ENCODE results near the gene ZNF638.
"Not testable (repeated sequence)": the region's sequence is repeated elsewhere in the genome, so short reads cannot be mapped to it uniquely, and the experiment has no call there.

ZNF638 gene

GRCh38 chr2:71331331-71331580 lies 326 bp upstream of the ZNF638 start:
- H3K79me1 ChIP-seq (replicated peaks; ENCODE audit: low read length, poor library complexity, severe bottlenecking); H4K91ac ChIP-seq (ENCODE audit: low read length); H3K4ac ChIP-seq (ENCODE audit: low read depth in 1 of 2, low read length in 2 of 2); H2BK120ac ChIP-seq (ENCODE audit: low read depth, low read length); H3K27me3 ChIP-seq (ENCODE audit: control insufficient read depth in 1 of 2, insufficient read depth in 1 of 2, low read length in 2 of 2); H2BK15ac ChIP-seq (ENCODE audit: low read depth, poor library complexity, severe bottlenecking); H3K14ac ChIP-seq (ENCODE audit: low read length in 2 of 2); H3K23ac ChIP-seq (ENCODE audit: low read length in 2 of 2); H3K9me3 ChIP-seq (ENCODE audit: control insufficient read depth, low read length); H3K27ac ChIP-seq (ENCODE audit: low read length, poor library complexity, severe bottlenecking); H2AK5ac ChIP-seq (ENCODE audit: low read length, severe bottlenecking); H2BK5ac ChIP-seq (ENCODE audit: low read depth, low read length, poor library complexity, severe bottlenecking); H2BK12ac ChIP-seq (ENCODE audit: low read length in 2 of 2); H3K36me3 ChIP-seq (ENCODE audit: control insufficient read depth in 1 of 2, insufficient read depth in 2 of 2, low read depth in 1 of 2, low read length in 2 of 2); H4K8ac ChIP-seq (ENCODE audit: low read length); H3K4me1 ChIP-seq (ENCODE audit: control insufficient read depth, insufficient read depth, low read depth, low read length); DNase-seq; H2AFZ ChIP-seq (ENCODE audit: low read depth, low read length); H3K18ac ChIP-seq (ENCODE audit: low read depth in 1 of 2, low read length in 2 of 2): not testable (repeated sequence)
- Histone ChIP-seq H3K4me3 (ENCODE audit: insufficient read depth in 1 of 2, low read depth in 1 of 2, low read length in 2 of 2) (peak overlapping the region in 1 of 2 experiments; percentile 97), H3K9ac (ENCODE audit: low read length) (peak overlapping the region; percentile 65), H3K4me2 (ENCODE audit: low read length, poor library complexity, severe bottlenecking) (peak overlapping the region; percentile 48)
- 43% methylated on average over 9 of the region's 9 CpGs for WGBS

GRCh38 chr2:71332435-71332796 lies 834 bp downstream of the ZNF638 start:
- Histone ChIP-seq H2BK5ac (ENCODE audit: low read depth, low read length, poor library complexity, severe bottlenecking) (no peak overlapping the region), H3K4me2 (ENCODE audit: low read length, poor library complexity, severe bottlenecking) (peak overlapping the region; percentile 35), H2BK15ac (ENCODE audit: low read depth, poor library complexity, severe bottlenecking) (no peak overlapping the region), H2BK120ac (ENCODE audit: low read depth, low read length) (no peak overlapping the region), H3K79me1 (replicated peaks; ENCODE audit: low read length, poor library complexity, severe bottlenecking) (no peaks in the 10 kb centered on the region), H3K4me3 (ENCODE audit: insufficient read depth in 1 of 2, low read depth in 1 of 2, low read length in 2 of 2) (peak overlapping the region; percentile 96 to 97), H3K27ac (ENCODE audit: low read length, poor library complexity, severe bottlenecking) (no peak overlapping the region), H3K23ac (ENCODE audit: low read length in 2 of 2) (no peak overlapping the region), H2BK12ac (ENCODE audit: low read length in 2 of 2) (no peak overlapping the region), H3K27me3 (ENCODE audit: control insufficient read depth in 1 of 2, insufficient read depth in 1 of 2, low read length in 2 of 2) (no peaks in the 10 kb centered on the region), H3K36me3 (ENCODE audit: control insufficient read depth in 1 of 2, insufficient read depth in 2 of 2, low read depth in 1 of 2, low read length in 2 of 2) (peaks cover 0 to 3% of the 10 kb centered on the region in 2 experiments), H4K91ac (ENCODE audit: low read length) (no peak overlapping the region), H3K4me1 (ENCODE audit: control insufficient read depth, insufficient read depth, low read depth, low read length) (peaks cover 6% of the 10 kb centered on the region), H2AFZ (ENCODE audit: low read depth, low read length) (no peak overlapping the region), H2AK5ac (ENCODE audit: low read length, severe bottlenecking) (no peak overlapping the region), H3K9me3 (ENCODE audit: control insufficient read depth, low read length) (no peaks in the 10 kb centered on the region), H4K8ac (ENCODE audit: low read length) (no peak overlapping the region), H3K9ac (ENCODE audit: low read length) (peak overlapping the region; percentile 99), H3K18ac (ENCODE audit: low read depth in 1 of 2, low read length in 2 of 2) (peak overlapping the region in 1 of 2 experiments; percentile 95), H3K14ac (ENCODE audit: low read length in 2 of 2) (no peak overlapping the region), H3K4ac (ENCODE audit: low read depth in 1 of 2, low read length in 2 of 2) (no peak overlapping the region)
- under 1% methylated on average over 6 of the region's 6 CpGs for WGBS
- no peak for DNase-seq

GRCh38 chr2:71333619-71334018 lies 2.0 kb downstream of the ZNF638 start:
- H3K18ac ChIP-seq (ENCODE audit: low read depth in 1 of 2, low read length in 2 of 2): no peak overlapping the region
- peak overlapping the region in 1 of 2 experiments; percentile 97 for H3K4me3 ChIP-seq (ENCODE audit: insufficient read depth in 1 of 2, low read depth in 1 of 2, low read length in 2 of 2)
- no peaks in the 10 kb centered on the region for H3K9me3 ChIP-seq (ENCODE audit: control insufficient read depth, low read length)
- H3K79me1 ChIP-seq (replicated peaks; ENCODE audit: low read length, poor library complexity, severe bottlenecking): no peaks in the 10 kb centered on the region
- no peak overlapping the region for H2AK5ac ChIP-seq (ENCODE audit: low read length, severe bottlenecking)
- no peak overlapping the region for H3K27ac ChIP-seq (ENCODE audit: low read length, poor library complexity, severe bottlenecking)
- no peak for DNase-seq
- no peaks in the 10 kb centered on the region for H3K27me3 ChIP-seq (ENCODE audit: control insufficient read depth in 1 of 2, insufficient read depth in 1 of 2, low read length in 2 of 2)
- H2AFZ ChIP-seq (ENCODE audit: low read depth, low read length): no peak overlapping the region
- no peak overlapping the region for H3K14ac ChIP-seq (ENCODE audit: low read length in 2 of 2)
- no peak overlapping the region for H2BK12ac ChIP-seq (ENCODE audit: low read length in 2 of 2)
- H2BK5ac ChIP-seq (ENCODE audit: low read depth, low read length, poor library complexity, severe bottlenecking): no peak overlapping the region
- H3K4ac ChIP-seq (ENCODE audit: low read depth in 1 of 2, low read length in 2 of 2): no peak overlapping the region
- H3K9ac ChIP-seq (ENCODE audit: low read length): peak overlapping the region; percentile 99
- H2BK15ac ChIP-seq (ENCODE audit: low read depth, poor library complexity, severe bottlenecking): no peak overlapping the region
- peaks cover 0 to 3% of the 10 kb centered on the region in 2 experiments for H3K36me3 ChIP-seq (ENCODE audit: control insufficient read depth in 1 of 2, insufficient read depth in 2 of 2, low read depth in 1 of 2, low read length in 2 of 2)
- no peak overlapping the region for H4K91ac ChIP-seq (ENCODE audit: low read length)
- peak overlapping the region; percentile 22 for H3K4me2 ChIP-seq (ENCODE audit: low read length, poor library complexity, severe bottlenecking)
- no peak overlapping the region for H4K8ac ChIP-seq (ENCODE audit: low read length)
- no peak overlapping the region for H3K23ac ChIP-seq (ENCODE audit: low read length in 2 of 2)
- WGBS: 39% methylated on average over 1 of the region's 3 CpGs
- peaks cover 7% of the 10 kb centered on the region for H3K4me1 ChIP-seq (ENCODE audit: control insufficient read depth, insufficient read depth, low read depth, low read length)
- no peak overlapping the region for H2BK120ac ChIP-seq (ENCODE audit: low read depth, low read length)

GRCh38 chr2:71336384-71336783 lies 4.8 kb downstream of the ZNF638 start:
- H3K4me1 ChIP-seq (ENCODE audit: control insufficient read depth, insufficient read depth, low read depth, low read length): peaks cover 4% of the 10 kb centered on the region
- no peak overlapping the region for H2BK15ac ChIP-seq (ENCODE audit: low read depth, poor library complexity, severe bottlenecking)
- no peak overlapping the region for H2BK120ac ChIP-seq (ENCODE audit: low read depth, low read length)
- H3K4me3 ChIP-seq (ENCODE audit: insufficient read depth in 1 of 2, low read depth in 1 of 2, low read length in 2 of 2): peak overlapping the region in 1 of 2 experiments; percentile 73
- H2BK5ac ChIP-seq (ENCODE audit: low read depth, low read length, poor library complexity, severe bottlenecking): no peak overlapping the region
- no peak for DNase-seq
- 98% methylated on average over 2 of the region's 2 CpGs for WGBS
- H2AK5ac ChIP-seq (ENCODE audit: low read length, severe bottlenecking): no peak overlapping the region
- H2AFZ ChIP-seq (ENCODE audit: low read depth, low read length): no peak overlapping the region
- H3K23ac ChIP-seq (ENCODE audit: low read length in 2 of 2): no peak overlapping the region
- H4K8ac ChIP-seq (ENCODE audit: low read length): no peak overlapping the region
- no peak overlapping the region for H3K4ac ChIP-seq (ENCODE audit: low read depth in 1 of 2, low read length in 2 of 2)
- no peak overlapping the region for H3K27ac ChIP-seq (ENCODE audit: low read length, poor library complexity, severe bottlenecking)
- H3K36me3 ChIP-seq (ENCODE audit: control insufficient read depth in 1 of 2, insufficient read depth in 2 of 2, low read depth in 1 of 2, low read length in 2 of 2): peaks cover 3 to 4% of the 10 kb centered on the region in 2 experiments
- H3K79me1 ChIP-seq (replicated peaks; ENCODE audit: low read length, poor library complexity, severe bottlenecking): no peaks in the 10 kb centered on the region
- no peaks in the 10 kb centered on the region for H3K9me3 ChIP-seq (ENCODE audit: control insufficient read depth, low read length)
- H2BK12ac ChIP-seq (ENCODE audit: low read length in 2 of 2): no peak overlapping the region
- peak overlapping the region; percentile 84 for H3K9ac ChIP-seq (ENCODE audit: low read length)
- H3K18ac ChIP-seq (ENCODE audit: low read depth in 1 of 2, low read length in 2 of 2): no peak overlapping the region
- no peaks in the 10 kb centered on the region for H3K27me3 ChIP-seq (ENCODE audit: control insufficient read depth in 1 of 2, insufficient read depth in 1 of 2, low read length in 2 of 2)
- H4K91ac ChIP-seq (ENCODE audit: low read length): no peak overlapping the region
- no peak overlapping the region for H3K4me2 ChIP-seq (ENCODE audit: low read length, poor library complexity, severe bottlenecking)
- no peak overlapping the region for H3K14ac ChIP-seq (ENCODE audit: low read length in 2 of 2)
